Nephron progenitor cell (in vitro differentiated cells): ENCODE data around the gene DNAH11.
"Not testable (repeated sequence)": the region's sequence is repeated elsewhere in the genome, so short reads cannot be mapped to it uniquely, and the experiment has no call there.

Experiments
- DNase-seq: peaks from one replicate; pipeline ENCODE4 v3.0.0; 2021
- H3K27ac Mint-ChIP-seq: 2 replicates; pipeline ENCODE4 v1.8.0; 2021; ENCODE audit warnings: mild to moderate bottlenecking, moderate library complexity, mixed read lengths
- H3K27me3 Mint-ChIP-seq: 2 replicates; pipeline ENCODE4 v1.8.0; 2021; ENCODE audit warnings: mild to moderate bottlenecking, low read depth, mixed read lengths; ENCODE audit not compliant: poor library complexity
- H3K36me3 Mint-ChIP-seq: 2 replicates; pipeline ENCODE4 v1.8.0; 2021; ENCODE audit warnings: low read depth, mixed read lengths
- H3K4me1 Mint-ChIP-seq: 2 replicates; pipeline ENCODE4 v1.8.0; 2021; ENCODE audit warnings: mixed read lengths
- H3K4me3 Mint-ChIP-seq: 2 replicates; pipeline ENCODE4 v1.8.0; 2021; ENCODE audit warnings: mild to moderate bottlenecking, moderate library complexity, mixed read lengths
- H3K9me3 Mint-ChIP-seq: 2 replicates; pipeline ENCODE4 v1.8.0; 2021; ENCODE audit warnings: mild to moderate bottlenecking, moderate library complexity, mixed read lengths
- CTCF ChIP-seq: fragments of 200-600 bp; sonication (generic); IDR thresholded peaks from 2 replicates; pipeline ENCODE4 v1.5.0; 2021; ENCODE audit warnings: antibody characterized with exemption

Gene DNAH11

DNA sequence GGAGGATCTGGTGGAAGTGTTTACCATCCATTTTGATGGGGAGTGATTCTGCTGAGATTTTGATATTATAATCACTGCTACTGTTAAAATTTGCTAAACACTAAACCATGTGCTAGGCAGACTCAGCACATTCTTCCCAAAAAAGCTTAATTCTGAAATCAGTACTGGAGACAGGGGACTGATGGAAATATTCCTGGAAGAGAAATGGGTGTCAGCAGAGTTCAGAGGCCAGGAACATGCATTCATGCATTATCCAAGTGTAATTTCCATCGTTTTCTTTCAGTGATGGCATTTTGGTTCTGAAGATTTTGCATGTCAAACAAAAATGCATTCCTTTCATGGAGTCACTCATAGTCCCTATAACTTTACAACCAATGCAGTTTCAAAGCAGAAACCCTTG lies 323.9 kb downstream of the DNAH11 start:
- peaks cover 19% of the 10 kb centered on the region for H3K4me1 Mint-ChIP-seq

DNA sequence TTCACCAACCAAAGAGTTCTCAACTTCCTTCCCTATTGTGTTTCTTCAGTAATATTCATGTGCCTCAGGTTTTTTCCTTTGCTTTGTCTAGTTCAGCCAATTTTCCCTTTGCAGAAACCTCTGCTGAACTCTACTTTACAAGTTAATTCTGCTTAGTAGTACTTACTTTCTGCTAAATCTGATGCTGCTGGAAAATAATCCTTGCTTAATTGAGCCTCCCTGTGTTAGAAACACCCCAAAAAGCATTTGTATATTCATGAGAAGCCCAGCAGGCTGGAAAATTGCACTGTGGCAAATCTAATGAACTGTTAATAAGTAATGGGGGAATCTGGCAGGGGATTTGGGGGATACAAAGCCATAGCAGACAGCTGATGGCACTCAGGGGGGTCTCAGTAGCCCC lies 324.4 kb downstream of the DNAH11 start:
- Mint-ChIP-seq H3K36me3 (no peaks in the 10 kb centered on the region), H3K4me1 (peaks cover 19% of the 10 kb centered on the region), H3K27me3 (peaks cover 6% of the 10 kb centered on the region), H3K9me3 (no peaks in the 10 kb centered on the region), H3K4me3 (no peak overlapping the region), H3K27ac (no peak overlapping the region)
- no peak for DNase-seq
- TF ChIP-seq CTCF = no peak

More for the DNA sequence above, 323.9 kb downstream of the DNAH11 start:
- DNase-seq = no peak
- Mint-ChIP-seq H3K27me3 (peaks cover 6% of the 10 kb centered on the region), H3K9me3 (no peaks in the 10 kb centered on the region), H3K36me3 (no peaks in the 10 kb centered on the region), H3K4me3 (no peak overlapping the region), H3K27ac (no peak overlapping the region)
- TF ChIP-seq CTCF = no peak

- TF ChIP-seq CTCF = no peak
- DNase-seq = no peak
- H3K4me1 Mint-ChIP-seq = peaks cover 19% of the 10 kb centered on the region
- H3K4me3 Mint-ChIP-seq = no peak overlapping the region
- H3K27ac Mint-ChIP-seq = no peak overlapping the region
- peaks cover 6% of the 10 kb centered on the region for H3K27me3 Mint-ChIP-seq
- H3K9me3 Mint-ChIP-seq = no peaks in the 10 kb centered on the region
- H3K36me3 Mint-ChIP-seq = no peaks in the 10 kb centered on the region
Observed at GRCh38 chr7:21867816-21868575, 325.2 kb downstream of the DNAH11 start.

GRCh38 chr7:21868576-21868850 lies 325.7 kb downstream of the DNAH11 start:
- DNase-seq = no peak
- H3K36me3 Mint-ChIP-seq = no peaks in the 10 kb centered on the region
- no peak for TF ChIP-seq CTCF
- no peaks in the 10 kb centered on the region for H3K9me3 Mint-ChIP-seq
- H3K4me1 Mint-ChIP-seq = peaks cover 19% of the 10 kb centered on the region
- no peak overlapping the region for H3K27ac Mint-ChIP-seq
- no peak overlapping the region for H3K4me3 Mint-ChIP-seq
- H3K27me3 Mint-ChIP-seq = peaks cover 6% of the 10 kb centered on the region

- no peak for DNase-seq
- no peak overlapping the region for H3K4me3 Mint-ChIP-seq
- H3K27me3 Mint-ChIP-seq = peaks cover 6% of the 10 kb centered on the region
- no peaks in the 10 kb centered on the region for H3K9me3 Mint-ChIP-seq
- TF ChIP-seq CTCF = no peak
- no peaks in the 10 kb centered on the region for H3K36me3 Mint-ChIP-seq
- H3K4me1 Mint-ChIP-seq = peaks cover 19% of the 10 kb centered on the region
- no peak overlapping the region for H3K27ac Mint-ChIP-seq
Observed at GRCh38 chr7:21869785-21870402, 327.1 kb downstream of the DNAH11 start.

DNA sequence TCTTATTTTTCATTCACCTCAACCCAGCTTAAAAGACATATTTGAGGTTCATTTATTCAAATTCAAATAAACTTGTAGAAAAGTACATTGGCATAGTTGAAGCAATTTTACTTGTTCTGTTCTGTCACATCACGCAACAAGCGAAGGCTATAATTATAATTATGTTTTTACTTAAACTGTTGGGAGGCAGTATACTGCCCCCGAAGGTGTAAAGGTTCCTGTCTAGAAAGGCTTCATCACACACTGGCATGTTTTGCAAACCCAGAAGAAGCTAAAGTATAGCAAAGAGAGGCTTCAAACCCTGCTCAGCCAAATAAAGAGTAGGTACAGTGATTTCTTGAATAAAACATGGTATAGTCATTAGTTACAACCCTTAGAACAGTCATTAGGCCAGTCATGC lies 340.2 kb downstream of the DNAH11 start:
- no peak overlapping the region for H3K27ac Mint-ChIP-seq
- H3K4me3 Mint-ChIP-seq = no peak overlapping the region
- peak; percentile 10 for TF ChIP-seq CTCF
- no peak for DNase-seq
- H3K4me1 Mint-ChIP-seq = peaks cover 13% of the 10 kb centered on the region
- H3K9me3 Mint-ChIP-seq = peaks cover 3% of the 10 kb centered on the region
- H3K27me3 Mint-ChIP-seq = peaks cover 5% of the 10 kb centered on the region
- H3K36me3 Mint-ChIP-seq = no peaks in the 10 kb centered on the region

DNA sequence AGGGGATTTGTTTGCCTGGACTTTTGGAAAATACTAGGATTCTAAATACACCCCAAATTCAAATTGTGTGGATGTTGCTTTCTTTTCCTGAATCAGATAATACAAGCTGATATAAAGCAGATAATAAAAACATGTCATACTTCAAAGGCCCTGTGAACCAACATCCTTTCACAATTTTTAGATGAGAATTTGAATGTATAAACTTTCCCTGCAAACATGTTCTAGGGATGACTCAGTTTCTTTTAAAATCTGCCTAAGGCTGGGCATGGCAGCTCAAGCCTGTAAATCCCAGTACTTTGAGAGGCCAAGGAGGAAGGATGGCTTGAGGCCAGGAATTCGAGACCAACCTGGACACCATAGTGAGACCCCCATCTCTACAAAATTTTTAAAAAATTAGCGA lies 340.7 kb downstream of the DNAH11 start:
- H3K4me3 Mint-ChIP-seq, H3K36me3 Mint-ChIP-seq, H3K9me3 Mint-ChIP-seq, DNase-seq, H3K27me3 Mint-ChIP-seq, H3K27ac Mint-ChIP-seq: not testable (repeated sequence)
- H3K4me1 Mint-ChIP-seq = peaks cover 13% of the 10 kb centered on the region
